ENCODE data around the gene SLC6A13. TPM values are rescaled to one million over a fixed set of nuclear protein-coding genes. Genes with fewer than 3 reads are reported as not detected.

SLC6A13 gene
- total RNA-seq, 2 experiments from 2014 or later: 0.34 to 0.80 TPM

DNA sequence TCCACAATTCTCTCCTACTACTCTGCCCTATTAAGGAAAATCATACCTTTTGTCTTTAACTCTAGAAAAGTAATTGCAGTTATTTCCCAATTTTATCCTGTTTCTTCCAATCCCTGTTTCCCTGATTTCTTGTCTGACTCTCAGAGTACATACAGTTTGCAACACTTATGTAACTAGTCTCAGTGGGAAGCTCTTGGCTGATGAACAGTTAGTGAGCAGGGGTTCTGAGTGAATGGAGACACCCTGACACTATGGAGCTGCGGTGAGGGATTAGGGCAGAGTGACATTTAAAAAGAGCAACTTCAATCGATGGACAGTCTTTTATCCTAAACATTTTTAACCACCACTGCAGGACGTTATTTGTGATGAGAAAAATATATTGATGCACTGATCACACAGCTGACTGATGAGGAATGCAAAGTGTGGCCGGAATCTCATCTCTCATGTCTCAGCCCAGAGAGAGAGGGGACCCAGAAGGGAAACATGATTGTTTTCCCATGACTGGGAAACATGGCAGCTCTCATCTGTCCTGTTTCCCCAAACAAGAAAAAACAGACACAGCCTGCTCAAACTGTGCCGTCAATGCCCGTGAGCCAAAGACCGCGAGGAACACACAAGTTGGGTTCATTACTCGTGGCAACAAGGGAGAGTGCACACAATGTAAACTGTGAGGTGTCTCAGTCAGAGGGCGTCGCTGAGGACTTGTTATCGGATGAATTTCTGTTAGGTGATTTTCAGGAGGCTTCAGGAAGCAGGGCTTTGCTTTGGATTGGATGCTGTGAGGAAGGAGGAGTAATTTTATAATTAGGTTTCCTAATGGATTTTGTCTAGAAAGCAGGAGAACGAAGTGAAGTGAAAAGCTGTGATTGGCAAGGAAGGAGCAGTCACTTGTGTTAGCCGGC lies 5.2 kb upstream of the SLC6A13 start:
- CTCF ChIA-PET: no interaction called here
- POLR2A ChIA-PET: no interaction called here

DNA sequence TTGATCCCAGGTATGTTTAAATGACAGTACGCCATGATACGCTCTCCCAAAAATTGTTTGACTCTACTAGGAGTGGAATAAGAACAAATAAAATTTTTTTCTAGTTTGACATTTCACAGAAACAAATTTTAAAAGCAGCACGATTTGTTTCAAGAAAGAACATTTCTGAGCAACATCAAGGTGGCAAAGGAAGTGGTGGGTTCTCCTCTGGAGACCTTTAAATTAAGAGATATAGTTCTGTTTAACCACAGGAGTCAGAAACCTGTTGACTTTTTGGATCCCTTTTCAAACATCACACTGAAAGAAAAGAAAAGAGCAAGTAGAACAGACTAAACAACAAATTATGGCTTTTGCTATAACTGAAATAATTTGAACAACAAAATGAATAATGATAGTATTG lies 2.5 kb upstream of the SLC6A13 start:
- ChIA-PET CTCF (no interaction called here), POLR2A (interaction anchor here (0.6 kb wide), 1 partner anchor 64 kb away, joined by 4 read pairs; no protein-coding TSS in a partner anchor)

DNA sequence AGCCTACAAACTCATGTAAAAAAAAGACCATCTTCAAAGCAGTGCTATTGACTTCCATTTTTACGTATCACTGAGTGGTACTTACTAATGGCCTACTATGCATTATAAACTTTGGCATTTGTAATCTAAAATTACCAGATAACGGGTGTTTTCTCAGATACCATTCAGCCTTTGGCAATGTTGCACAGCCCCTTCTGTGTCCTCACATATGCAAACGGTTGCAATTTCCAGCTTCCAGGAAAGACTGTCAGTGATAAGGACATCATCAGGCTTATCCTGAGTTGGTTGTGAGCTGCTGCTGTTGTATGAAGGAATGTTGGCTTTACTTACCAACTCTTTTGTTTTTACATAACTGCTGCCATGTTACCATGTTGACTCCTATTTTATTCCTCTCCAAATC lies 1.6 kb upstream of the SLC6A13 start:
- ChIA-PET POLR2A (no interaction called here), CTCF (no interaction called here)

DNA sequence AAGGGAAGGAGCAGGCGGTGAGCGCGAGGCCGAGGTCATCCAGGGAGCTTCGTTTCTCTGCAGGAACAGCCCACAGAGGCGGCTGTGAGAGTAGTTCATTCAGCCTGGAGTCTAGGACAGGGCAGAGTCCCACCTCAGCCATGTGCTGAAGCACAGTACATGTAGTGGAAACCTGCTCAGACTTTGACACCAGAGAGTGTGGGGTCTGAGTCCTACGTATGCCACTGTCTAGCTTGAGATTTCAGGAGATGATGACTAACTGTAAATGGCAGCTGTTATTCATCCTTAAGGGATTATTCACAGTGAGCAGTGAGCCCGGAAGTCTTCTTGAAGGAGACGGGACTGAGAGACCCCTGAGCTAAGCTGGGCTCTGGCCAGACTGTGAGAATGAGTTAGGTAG lies 938 bp upstream of the SLC6A13 start:
- POLR2A ChIA-PET: interaction anchor here (0.6 kb wide), 1 partner anchor 69 kb away, joined by 3 read pairs; no protein-coding TSS in a partner anchor
- CTCF ChIA-PET: interaction anchor here (0.8 kb wide), 1 partner anchor 8 kb away, joined by 3 read pairs; no protein-coding TSS in a partner anchor

DNA sequence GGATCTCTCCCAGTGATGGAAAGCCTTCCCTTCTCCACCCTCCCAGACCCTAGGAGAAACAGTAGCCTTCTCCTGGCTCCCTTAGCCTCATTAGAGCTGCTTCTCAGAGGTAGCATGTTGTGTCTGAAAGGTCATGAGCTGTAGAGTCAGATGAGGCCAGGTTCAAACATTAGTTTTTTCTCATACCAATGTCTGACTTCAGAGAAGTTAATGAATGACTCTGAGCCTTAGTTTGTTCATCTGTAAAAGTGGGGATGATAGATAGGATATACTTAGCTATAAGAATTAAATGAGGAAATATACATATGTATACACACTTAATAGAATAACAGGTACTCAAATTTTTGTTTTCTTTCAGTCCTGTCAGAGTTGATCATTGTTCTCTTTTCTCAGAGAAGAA lies 523 bp downstream of the SLC6A13 start:
- CTCF ChIA-PET: interaction anchor here (0.5 kb wide), 1 partner anchor 8 kb away, joined by 3 read pairs; no protein-coding TSS in a partner anchor
- POLR2A ChIA-PET: no interaction called here

DNA sequence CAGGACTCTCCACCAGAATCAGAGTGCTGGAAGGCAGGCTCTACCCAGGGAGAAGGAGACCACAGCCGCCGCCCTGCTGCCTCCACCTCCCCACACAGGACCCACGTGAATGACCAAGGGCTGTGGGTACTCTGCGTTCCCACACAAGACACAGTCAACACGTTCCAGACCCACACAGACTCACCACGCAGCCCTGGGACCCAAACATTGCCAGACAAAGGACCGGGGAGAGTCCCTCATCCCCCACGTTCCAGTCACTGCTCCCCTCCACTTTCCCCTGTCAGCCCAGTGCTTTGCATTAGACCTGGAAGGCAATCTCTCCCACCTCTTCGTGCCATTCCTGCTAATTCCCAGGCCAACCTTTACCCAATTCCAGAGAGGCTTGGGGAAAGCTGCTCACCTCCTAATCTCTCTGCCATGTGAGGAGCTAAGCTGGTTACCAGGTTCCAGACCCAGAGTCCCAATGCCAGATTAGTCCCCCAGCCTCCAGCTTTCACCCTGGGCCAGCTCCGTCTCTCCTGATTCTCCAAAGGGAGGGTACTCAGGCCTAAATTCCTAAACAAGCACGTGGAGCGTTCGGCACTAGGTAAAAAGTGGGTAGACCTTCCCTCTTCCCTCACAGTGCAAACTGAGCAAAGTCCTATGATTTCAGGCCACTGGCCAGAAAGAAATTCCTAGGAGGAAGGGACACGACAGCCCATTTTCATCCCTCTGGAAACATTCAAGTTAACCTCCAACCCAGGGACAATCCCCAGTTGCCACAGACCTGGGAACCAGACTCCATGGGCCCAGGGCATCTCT lies 4.9 kb downstream of the SLC6A13 start:
- POLR2A ChIA-PET: no interaction called here
- CTCF ChIA-PET: interaction anchor here (1.6 kb wide), 1 partner anchor 38 kb away, joined by 3 read pairs; no protein-coding TSS in a partner anchor

DNA sequence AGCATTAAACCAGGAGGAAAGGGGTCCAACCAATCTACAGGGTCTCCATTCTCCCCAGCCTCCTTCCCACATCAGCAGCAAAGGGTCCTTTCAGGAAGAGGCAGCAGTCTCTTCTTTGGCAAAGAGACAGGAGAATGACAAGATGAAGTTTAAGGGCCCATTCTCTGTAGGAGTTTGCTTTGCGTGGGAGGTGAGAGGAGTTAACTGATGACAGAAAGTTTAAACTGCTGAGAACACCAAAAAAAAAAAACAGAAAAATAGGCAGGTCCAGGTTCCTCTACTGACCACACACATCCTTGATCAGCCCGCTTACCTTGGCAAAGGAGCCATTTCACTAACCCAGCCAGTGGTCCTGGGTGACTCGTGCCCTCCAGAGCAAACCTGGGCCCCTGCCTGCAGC lies 5.7 kb downstream of the SLC6A13 start:
- ChIA-PET POLR2A (no interaction called here), CTCF (no interaction called here)

DNA sequence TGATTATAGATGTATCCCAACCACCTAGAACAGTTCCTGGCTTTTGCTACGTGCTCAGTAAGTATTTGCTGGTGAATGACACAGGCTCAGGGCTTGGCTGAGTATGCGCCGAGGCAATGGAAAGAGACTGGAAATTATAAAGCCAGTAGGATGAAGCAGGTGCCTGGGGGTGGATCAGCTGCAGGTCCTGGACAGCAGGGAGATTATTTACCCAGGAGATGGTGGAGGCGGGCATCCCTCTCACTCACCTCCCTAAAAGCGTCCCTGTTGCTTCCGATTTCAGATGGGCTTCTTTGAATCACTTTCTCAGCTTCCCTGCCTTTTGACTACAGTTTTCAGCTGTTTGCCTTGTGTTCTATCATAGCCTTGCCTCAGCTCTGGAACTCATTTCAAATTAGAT lies 6.4 kb downstream of the SLC6A13 start:
- CTCF ChIA-PET: interaction anchor here (0.9 kb wide), 1 partner anchor 20 kb away, joined by 4 read pairs; no protein-coding TSS in a partner anchor
- POLR2A ChIA-PET: no interaction called here

DNA sequence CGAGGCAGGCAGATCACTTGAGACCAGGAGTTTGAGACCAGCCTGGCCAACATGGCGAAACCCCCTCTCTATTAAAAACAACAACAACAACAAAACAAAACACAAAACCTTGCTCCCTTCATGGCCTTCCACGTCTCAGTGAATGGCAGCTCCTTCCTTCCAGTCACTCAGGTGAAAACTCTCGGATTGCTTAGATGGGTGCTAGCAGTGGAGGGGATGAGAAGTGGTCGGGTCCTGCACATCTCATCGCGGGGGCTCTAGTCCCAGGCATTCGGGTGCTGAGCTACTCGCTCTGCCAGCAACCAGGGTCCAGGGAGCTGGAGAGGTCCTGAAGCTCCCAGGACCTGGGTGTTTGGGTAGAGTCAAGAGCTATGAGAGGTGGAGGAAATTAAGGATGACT lies 7.7 kb downstream of the SLC6A13 start:
- CTCF ChIA-PET: interaction anchor here (0.9 kb wide), 1 partner anchor 9 kb away, joined by 3 read pairs; no protein-coding TSS in a partner anchor
- POLR2A ChIA-PET: no interaction called here

DNA sequence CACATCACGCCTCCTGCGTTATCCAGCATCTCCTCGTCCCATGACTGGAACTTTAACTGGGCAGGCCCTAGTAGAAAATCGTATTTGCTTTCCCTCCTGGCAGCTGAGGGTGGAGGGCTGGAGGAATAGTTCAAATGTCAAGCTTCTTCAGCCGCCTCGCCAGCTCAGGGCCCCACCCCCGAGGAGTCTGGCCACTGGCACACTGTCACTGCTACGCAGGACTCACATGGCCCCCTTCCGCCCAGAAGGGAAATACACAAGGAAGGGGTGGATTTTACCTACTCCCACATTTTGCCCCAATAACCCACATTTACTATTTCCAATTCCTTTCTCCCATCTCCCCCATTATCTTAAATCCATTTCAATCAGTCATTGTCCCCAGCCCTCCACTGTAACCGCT lies 8.6 kb downstream of the SLC6A13 start:
- ChIA-PET POLR2A (no interaction called here), CTCF (no interaction called here)

DNA sequence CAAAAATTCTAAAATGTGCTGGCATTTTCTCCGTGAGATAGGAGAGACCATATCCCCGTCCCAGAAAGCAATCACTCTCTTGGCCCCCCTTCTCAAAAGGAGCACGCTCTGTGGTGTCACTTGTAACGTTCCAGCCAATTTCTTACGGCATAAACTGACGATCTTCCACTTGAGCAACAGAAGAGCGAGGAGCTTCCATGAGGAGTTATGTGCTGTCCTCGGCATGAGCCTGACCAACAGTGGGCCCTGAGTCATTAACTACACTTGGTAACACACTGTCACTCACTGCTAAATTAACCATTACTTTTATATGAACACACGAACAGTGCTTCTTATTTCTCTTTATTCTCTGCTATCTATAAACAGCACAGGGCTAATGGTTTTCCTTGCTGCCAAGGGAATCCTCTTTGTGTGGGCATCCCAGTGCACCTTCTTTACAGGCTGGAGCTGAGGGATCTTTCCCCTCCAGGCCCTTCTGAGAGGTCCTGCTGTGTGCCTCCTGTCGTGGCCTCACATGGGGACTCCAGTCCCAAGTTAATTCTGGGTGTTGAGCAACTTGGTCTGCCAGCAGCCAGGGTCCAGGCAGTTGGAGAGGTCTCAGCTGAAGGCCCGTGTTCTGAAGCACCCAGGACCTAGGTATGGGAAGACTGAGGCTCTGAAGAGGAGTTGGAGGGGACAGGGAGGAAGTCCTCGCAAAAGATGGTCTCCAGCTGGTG lies 9.4 kb downstream of the SLC6A13 start:
- CTCF ChIA-PET: no interaction called here

DNA sequence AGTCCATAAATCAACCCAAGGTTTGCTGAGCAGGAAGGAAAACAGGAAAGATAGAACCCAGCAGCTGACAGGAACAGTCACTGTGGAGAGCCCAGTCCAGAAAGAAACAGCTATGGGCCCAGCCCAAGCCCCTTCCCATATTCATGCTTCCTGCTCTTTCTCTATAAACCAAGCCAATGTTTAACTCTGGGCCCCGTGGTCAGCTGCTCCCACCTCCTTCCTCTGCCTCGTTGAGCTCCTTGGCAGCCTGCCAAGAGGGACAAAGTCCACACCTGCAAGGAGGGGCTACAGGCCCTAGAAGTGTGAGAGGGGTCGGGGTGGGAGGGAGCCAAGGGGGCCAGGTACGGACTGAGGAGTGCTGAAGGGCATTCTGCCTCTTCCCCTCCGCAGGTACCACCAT lies 10.0 kb downstream of the SLC6A13 start:
- ChIA-PET CTCF (no interaction called here), POLR2A (no interaction called here)

More for the DNA sequence above, 9.4 kb downstream of the SLC6A13 start:
- POLR2A ChIA-PET: no interaction called here

DNA sequence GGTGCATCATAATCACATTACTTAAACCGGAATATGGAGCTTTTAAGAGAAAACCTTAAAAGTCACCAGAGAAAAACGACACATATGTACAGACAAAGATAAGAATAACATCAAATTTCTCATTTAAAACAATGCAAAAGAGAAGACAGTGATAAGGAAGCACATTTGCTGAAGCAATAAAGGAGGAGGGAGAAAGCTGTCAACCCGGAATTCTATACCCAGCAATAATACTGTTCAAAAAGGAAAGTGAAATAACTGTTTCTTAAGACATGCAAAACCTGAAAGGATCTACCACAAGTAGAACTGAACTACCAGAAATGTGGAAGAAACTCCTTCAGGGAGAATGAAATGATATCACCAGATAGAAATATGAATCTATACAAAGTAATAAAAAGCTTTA lies 15.4 kb downstream of the SLC6A13 start:
- CTCF ChIA-PET: no interaction called here
- POLR2A ChIA-PET: interaction anchor here (0.6 kb wide), 1 partner anchor 147 kb away, joined by 3 read pairs; no protein-coding TSS in a partner anchor

DNA sequence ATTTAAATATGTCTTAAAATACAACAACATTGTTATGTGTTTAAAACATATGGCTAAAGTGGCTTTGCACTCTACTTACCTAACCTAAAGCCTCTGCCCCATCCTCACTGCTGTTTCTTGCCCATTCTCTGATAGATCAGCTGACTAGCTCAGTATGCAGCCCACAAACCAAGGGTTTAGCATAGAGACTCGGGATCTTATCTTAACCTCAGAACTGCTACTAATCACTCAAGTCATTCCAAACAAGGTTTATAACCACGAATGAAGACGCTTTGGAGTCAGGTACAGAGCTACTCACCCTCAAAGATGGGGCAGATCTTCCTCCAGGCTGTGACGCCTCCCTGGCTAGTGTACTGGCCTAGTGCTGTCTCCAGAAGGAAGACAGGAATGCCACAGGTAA lies 19.3 kb downstream of the SLC6A13 start:
- ChIA-PET CTCF (no interaction called here), POLR2A (no interaction called here)

DNA sequence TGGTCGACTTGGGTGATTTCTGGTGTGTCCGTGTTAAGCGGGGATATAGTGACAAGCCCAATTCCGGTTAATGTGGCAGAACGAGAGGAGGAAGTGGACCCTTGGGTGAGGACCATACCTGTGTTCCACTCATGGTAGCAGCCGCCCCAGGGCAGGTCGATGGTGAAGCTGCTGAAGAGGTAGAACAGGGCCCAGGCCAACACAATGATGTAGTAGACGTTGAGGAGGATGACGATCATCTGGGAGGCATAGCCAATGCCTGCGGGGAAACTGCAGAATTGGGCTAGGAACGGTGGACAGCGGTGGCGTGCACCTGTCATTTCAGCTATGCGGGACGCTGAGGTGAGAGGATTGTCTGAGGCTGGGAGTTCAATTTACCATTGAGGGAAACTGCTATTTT lies 20.1 kb downstream of the SLC6A13 start:
- ChIA-PET POLR2A (no interaction called here), CTCF (interaction anchor here (0.7 kb wide), 1 partner anchor 44 kb away, joined by 3 read pairs; no protein-coding TSS in a partner anchor)

DNA sequence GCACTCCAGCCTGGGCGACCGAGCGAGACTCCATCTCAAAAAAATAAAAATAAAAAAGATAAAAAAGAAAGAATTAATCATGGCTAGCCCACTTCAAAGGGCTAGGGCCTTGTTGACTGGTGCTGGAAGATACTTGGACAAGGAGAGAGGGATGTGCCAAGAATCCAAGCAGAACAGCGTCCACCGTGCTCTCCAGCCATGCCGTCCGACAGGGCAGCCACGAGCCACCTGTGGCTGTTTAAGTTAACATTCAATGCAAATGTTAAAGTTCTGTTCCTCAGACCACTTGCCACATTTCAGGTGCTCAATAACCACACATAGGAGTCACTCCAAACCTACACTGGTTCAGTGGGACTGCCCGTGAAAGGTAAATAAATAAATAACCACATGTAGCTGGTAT lies 21.4 kb downstream of the SLC6A13 start:
- ChIA-PET CTCF (no interaction called here), POLR2A (no interaction called here)

DNA sequence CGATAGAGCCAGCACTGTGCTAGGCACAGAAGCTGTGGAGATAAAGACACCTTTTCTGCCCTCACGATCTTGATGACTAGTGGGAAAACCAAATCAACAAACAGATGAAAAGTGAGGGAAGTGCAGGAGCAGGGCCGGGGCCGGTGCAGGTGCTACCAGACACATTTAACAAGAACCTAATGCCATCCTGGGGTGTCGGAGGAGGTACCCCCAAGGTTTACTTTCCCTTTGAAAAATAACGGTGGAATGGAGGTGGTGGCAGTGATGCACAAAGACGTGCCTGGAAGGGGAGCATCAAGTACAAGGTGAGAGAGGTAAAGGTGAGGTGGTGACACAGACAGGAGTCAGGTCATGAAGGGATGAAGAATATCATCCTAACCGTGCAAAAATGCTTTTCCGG lies 22.1 kb downstream of the SLC6A13 start:
- CTCF ChIA-PET: no interaction called here
- POLR2A ChIA-PET: no interaction called here

DNA sequence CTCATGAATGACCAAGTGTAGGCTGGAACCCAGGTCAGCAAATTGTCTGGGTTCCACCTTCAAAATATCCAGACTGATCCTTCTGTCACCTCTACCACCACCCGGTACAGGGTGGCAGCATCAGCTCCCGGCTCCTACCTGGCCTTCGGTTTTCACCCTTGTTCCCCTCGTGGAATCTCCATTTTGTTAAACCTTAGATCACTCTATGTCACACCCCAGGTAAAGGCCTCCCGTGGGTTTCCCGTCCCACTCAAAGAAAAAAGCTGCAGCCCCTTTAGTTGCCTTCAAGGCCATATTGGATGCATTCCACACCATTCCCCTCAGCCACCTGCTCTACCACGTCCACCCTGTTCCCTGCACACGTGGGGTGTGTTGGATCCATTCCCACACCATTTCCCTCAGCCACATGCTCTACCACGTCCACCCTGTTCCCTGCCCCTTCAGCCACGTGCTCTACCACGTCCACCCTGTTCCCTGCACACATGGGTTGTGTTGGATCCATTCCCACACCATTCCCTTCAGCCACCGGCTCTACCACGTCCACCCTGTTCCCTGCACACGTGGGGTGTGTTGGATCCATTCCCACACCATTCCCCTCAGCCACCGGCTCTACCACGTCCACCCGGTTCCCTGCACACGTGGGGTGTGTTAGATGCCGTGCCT lies 23.8 kb downstream of the SLC6A13 start:
- POLR2A ChIA-PET: no interaction called here
- CTCF ChIA-PET: no interaction called here

DNA sequence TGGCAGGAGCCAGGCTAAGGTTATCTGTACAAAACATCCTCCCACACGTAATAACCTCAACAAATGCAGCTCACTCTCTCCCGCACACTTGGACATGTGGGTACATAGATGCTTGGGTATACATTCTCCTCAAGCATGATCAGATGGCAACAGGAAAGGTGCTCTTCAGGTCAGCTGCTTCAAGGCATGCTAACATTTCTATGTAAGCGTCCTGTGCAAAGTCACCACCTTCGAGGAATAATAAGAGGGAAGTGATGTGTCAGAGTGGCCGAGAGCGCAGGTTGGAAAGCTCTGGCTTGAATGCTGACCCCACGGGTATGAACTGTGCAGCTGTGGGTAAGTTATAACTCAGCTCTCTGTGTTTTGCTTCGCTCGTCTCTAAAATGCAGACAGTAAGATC lies 24.5 kb downstream of the SLC6A13 start:
- ChIA-PET POLR2A (no interaction called here), CTCF (no interaction called here)

All from activated CD8-positive, alpha-beta memory T cell treated with anti-CD3 and anti-CD28 coated beads for 36 hours (primary cell).